GM18517 (cell line): ENCODE data around the gene GALR1.

ENCODE experiments used
- ATAC-seq: cut with Tn5 transposase; IDR thresholded peaks from one replicate; pipeline ENCODE4 v1.9.1; 2021; ENCODE audit warnings: mild to moderate bottlenecking, moderate library complexity; ENCODE audit not compliant: unreplicated experiment

GALR1 gene

DNA sequence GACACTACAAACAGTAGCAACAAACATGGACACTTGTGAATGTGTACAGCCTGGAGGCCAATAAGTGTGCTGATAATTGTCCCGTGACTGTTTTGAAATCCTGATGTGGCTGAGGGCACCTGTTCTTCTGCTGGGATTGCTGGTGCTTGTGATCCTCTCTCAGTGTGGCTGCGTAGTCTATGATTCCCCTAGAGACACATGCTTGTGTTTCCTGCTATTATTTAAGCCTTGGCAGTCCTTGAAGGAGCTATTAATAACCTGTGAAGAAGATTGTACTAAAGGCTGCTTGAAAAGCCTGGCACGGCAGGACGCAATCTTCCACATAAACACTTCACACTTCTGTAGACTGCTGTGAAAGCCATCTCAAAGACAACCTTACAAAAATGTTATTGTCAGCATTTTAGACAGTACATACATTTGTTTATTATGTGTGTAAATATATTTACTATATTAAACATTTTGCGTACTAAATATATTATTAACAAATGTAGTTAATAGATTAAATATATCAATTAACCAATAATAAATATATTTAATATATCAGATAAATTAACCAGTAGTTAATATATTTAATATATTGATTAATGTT lies 71.4 kb downstream of the GALR1 start:
- no peak for ATAC-seq

DNA sequence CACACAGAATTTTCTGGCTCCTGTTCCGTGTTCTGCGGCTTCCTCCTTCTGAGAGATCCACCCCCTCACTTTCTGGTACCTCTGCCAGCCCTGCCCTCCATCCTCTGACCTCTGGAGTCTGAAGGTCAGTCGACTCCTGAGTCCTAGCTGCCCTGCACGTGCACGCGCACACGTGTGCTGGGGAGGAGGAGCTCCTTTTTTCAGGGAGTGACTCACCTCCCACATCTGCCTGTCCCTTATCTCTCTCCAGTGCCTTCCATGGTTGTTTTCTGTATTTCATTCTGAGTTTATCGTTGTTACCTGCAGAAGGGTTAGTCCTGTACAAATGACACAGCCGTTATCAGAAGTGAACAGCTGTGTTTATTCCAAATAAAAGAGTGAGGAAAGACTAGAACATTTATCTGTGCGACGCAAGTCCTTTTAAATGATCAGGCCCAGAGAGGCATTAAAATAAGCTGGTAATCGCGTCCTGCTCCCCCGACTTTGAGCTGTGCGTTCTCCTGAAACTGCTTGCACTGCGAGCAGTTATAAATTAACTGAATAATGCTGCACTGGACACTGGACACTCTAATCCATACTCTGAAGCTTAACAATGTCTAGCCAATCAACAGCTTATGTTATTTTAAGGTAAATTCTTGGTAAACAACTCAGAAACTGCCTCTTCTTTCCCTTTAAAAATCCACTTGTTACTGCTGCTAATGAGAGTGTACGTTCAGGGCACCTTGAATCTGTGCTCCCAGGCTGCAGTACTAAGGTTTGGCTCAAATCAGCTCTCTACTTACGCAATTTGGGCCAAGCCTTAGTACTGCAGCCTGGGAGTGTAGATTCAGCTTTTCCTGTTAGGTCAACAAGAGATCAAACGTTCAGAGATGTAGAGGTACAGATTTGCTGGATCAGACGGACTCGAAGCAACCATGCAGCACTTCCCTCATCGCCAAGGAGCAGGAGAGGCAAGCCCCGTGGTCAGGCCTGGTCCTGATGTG lies 72.5 kb downstream of the GALR1 start:
- ATAC-seq, result no peak

DNA sequence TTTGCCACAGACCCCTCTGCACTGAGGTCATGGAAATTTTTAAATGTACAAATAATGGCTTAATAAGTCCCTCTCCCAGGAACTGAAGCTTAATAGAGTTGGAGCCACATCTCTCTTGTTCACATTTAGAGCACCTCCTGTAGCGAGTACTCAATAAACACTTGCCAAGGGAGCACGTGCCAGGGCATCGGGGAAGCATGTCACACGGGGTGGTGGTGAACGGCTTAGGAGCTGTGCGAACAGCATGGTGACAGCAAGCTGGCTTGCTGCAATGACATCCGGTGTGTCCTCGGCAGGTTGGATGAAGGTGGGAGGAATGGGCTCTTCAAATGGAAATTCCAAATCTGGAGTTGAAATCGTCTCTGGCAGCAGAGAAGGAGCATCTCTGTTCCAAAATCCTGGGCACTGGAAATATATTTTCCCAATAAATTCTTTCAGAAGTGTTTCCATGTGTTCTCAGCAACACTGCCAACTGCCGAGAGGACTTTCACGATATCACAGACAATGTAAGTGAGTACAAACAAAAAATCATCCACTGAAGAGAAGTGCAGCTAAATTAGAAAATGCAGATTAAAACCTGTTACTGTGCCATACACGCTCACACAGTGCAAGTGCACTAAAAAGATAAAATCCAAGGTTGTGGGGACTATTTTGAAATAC lies 74.1 kb downstream of the GALR1 start:
- no peak for ATAC-seq
